HG02885 (cell line): Measurements from ENCODE around the gene USP30.
A peak's percentile ranks its signal among the peaks of the same experiment; 100 is the strongest.

ENCODE experiments used
- ATAC-seq: cut with Tn5 transposase; IDR thresholded peaks from one replicate; pipeline ENCODE4 v1.9.1; 2021; ENCODE audit warnings: mild to moderate bottlenecking; ENCODE audit not compliant: unreplicated experiment, poor library complexity

The USP30 gene

DNA sequence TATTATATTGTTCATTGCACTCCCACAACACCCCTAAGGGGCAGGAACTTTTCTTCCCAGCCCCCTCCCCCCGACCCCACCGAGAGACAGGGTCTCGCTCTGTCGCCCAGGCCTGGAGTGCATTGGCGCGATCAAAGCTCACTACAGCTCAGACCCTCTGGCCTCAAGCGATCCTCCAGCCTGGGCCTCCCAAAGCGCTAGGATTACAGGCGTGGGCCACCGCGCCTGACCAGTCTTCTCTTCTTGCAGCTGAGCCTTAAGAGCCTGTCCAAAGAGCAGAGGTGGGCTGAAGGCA, 44.7 kb downstream of the USP30 start:
- no peak for ATAC-seq

DNA sequence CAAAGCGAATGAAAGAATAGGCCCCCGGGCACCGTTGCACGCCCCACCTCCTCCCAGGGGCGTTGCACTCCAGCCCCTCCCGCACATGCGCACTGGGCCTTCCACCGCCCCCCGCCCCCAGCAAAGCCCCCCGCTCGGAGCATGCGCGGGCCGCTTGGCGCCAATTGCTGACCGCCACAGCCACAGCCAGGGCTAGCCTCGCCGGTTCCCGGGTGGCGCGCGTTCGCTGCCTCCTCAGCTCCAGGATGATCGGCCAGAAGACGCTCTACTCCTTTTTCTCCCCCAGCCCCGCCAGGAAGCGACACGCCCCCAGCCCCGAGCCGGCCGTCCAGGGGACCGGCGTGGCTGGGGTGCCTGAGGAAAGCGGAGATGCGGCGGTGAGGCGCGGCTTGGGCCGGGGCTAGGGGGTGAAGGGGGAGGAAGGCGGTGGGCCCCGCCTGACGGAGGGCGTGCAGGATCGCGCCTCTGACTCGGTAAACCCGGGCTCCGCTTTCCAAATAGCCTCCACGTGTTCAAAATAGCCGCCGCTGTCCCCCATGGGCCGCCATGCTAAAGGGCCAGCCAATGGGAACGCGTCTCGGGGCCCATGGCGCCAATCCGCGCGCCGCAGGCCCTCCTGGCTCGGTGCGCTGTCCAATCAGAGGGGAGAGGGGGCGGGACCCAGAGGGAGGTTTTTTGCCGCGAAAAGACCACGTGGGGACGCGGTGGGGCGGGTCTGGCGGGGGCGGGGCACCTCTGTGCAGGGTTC, 45.2 kb downstream of the USP30 start, which contains the start of gene UNG:
TSS of gene UNG (plus strand) at position 163 of the 748 bp plus-strand sequence. CDS start at position 246, 83 bp downstream.
- peak; percentile 92 for ATAC-seq

DNA sequence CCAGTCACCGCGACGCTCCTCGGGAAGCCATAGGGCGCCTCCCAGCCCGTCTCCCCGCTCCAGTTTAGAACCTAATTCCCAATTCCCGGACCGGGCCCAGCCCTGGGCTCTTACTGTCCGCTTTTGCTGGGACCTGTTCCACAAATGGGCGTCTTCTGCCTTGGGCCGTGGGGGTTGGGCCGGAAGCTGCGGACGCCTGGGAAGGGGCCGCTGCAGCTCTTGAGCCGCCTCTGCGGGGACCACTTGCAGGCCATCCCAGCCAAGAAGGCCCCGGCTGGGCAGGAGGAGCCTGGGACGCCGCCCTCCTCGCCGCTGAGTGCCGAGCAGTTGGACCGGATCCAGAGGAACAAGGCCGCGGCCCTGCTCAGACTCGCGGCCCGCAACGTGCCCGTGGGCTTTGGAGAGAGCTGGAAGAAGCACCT, 45.8 kb downstream of the USP30 start:
- peak; percentile 23 for ATAC-seq

DNA sequence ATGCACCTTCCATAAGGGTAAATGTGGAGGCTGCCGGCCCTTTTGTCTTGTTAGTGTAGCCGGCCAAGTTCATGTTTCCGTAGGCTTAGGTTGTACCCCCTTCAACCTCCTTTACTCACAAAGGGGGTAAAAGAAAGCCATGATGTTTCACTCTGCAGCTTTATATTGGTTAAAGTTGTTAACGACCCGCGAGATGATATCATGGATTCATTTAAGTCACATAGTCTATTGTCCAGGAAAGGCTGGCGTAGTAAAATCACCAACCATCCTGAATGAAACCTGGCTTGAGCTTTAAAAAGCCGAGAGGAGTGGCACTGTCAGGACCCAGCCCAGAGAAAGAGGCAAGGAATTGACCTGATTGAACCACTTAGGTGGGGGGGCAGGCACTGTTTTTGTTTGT, 46.3 kb downstream of the USP30 start:
- no peak for ATAC-seq

DNA sequence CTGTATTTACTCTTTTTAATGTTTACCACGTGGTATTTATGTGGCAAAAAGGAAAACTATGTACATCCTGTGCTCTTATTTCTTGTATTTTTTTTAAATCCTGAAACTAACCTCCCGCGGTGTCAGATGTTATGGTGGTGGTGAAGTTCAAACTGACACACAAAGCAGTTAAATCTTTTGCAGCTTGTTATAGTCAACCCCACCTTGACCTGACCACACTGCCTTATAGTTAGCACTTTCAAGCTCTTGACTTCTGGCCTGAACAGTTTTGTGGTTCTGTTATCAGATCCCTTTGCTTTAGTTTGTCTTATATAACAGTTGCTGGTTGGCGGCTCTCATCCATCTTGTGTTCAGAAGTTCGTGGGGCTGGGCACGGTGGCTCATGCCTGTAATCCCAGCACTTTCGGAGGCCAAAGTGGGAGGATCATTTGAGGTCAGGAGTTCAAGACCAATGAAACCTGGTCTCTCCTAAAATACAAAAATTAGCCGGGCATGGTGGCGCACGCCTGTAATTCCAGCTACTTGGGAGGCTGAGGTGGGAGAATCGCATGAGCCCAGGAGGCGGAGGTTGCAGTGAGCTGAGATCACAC, 47.1 kb downstream of the USP30 start:
- ATAC-seq, result no peak

DNA sequence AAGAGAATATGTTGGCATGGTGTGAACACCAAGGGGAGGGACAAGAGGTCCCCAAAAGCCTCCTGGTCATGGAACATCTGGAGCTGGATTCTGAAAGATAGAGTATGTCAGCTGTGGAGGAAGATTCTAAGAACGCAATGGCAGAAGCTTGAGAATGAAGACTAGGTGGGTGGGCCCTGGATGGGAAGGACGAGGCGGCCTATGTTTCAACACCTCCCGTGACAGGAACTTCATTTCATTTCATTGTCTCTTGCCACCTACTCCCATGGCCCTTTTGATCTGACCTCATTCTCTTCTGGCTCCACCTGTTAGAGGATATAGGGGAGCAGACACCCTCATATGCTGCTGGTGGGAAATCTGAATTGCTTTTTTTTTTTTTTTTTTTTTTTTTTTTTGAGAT, 48.4 kb downstream of the USP30 start:
- no peak for ATAC-seq

DNA sequence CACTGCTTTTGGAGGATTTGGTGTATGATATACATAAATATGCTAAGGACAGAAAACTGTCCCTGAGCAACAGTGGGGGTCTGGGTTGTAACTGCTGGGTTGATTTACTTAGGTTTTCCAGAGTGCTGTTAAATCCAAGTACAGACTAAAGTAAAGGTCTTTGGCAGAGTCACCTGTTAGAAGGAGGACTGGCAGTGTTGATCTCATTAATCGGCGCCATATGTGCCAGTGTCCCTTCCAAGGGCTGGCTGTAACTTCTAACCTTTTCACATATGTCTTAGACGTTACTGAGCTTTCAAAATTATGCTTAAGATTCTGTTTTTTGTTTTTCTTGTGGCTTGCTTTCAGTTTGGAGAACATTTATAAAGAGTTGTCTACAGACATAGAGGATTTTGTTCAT, 50.1 kb downstream of the USP30 start:
- ATAC-seq, result no peak

DNA sequence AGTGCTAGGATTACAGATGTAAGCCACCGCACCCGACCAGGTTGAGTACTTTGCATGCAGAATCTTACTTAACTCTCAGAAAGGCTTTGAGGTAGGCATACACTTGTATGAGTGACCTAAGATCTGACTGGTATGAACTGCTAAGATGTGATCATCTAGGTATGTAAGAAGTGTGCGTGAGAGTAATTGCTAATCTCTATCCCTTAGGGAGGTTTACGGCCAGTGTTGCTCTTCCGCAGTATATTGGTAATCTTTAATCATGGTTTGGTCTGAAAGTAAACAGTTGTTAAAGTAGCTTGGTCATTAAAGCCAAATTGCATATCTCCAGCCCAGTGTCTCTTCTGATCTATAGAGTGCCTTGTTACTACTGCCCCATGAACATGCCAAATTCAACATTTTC, 52.8 kb downstream of the USP30 start:
- no peak for ATAC-seq

DNA sequence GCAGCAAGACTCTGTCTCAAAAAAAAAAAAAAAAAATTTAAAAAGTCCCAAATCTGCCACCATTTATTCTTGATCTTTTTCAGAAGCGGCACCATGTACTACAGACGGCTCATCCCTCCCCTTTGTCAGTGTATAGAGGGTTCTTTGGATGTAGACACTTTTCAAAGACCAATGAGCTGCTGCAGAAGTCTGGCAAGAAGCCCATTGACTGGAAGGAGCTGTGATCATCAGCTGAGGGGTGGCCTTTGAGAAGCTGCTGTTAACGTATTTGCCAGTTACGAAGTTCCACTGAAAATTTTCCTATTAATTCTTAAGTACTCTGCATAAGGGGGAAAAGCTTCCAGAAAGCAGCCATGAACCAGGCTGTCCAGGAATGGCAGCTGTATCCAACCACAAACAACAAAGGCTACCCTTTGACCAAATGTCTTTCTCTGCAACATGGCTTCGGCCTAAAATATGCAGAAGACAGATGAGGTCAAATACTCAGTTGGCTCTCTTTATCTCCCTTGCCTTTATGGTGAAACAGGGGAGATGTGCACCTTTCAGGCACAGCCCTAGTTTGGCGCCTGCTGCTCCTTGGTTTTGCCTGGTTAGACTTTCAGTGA, 57.5 kb downstream of the USP30 start:
- no peak for ATAC-seq

DNA sequence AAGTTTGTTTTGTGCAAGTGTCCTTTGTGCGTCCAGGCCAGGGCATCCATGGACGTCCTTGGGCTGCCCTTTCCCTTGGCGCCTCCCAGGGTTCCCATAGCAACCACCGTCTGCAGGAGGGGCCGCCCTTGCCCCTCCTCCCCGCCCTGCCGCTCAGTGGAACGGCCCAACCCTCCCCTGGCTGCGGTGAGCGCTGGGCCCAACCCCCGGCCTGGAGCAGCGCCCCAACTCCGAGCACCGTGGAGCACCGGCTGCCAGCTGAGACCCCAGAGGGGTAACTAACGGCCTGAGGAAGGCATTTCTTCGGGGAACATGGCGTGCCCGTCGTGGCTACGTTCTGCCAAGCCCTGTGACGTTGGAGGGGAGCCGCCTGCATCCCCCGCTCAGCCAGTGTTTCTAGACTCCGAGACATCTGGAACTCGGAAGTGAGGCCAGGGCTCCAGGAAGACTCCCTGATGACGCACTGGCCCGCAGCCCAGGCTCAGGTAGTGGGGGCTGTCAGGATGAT, 58.7 kb downstream of the USP30 start:
- ATAC-seq, result no peak

DNA sequence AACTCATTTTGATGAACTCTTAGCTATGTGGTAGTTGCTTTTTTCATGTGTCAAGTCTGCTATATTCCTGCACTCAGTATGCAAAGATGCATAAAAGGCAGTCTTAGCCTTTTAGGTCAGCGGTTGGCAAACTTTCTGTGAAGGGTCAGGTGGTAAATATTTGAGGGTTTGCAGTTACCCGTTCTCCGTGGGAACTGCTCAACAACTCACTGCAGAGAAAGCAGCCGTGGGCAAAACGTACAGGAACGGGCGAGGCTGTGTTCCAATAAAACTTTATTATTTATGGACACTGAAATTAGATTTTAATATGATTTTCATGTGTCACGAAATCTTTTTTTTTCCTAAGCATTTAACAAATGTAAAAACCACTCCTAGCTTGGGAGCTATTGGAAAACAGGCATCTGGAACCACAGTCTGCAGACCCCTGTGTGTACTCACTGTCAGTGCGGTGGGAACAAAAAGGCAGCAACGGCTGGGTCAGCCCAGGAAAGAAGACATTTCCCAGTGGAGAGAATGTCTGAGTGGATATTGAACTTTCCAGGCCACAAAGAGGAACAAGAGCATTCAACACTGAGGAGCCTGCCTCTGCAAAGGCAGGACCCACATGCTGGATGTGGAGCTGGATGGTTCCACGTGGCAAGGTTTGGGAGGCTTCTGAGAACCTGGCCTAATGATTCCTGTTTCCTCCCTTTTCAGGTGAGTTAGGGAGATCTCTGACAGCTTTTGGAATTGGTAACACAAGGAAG, 60.5 kb downstream of the USP30 start:
- ATAC-seq, result no peak

DNA sequence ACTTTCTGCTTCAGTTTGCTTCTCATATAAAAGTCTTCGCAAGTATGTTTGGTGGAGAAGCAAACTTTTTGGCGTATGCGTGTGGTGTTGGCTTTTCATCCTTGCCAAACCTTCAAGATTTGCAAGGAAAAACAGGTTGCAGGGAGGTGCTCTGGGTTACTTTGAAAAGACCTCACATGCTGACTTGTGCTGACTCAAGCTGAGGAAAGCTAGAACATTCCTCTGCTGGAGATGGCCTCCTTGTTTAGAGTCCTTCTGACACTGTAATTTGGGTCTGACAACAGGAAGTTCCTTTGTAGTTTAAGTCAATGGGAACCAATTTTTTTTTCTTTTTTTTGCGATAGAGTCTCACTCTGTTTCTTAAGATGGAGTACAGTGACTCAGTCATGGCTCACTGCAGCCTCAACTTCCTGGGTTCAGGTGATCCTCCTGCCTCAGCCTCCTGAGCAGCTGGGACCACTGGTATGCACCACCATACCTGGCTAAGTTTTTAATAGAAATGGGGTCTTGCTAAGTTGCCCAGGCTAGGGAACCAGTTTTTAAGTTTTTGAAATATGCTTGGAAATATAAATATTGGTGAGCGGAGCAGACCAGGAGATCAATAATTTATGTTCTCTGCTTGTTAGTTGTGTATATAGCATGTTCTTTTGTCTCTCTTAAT, 61.4 kb downstream of the USP30 start:
- ATAC-seq, result no peak

DNA sequence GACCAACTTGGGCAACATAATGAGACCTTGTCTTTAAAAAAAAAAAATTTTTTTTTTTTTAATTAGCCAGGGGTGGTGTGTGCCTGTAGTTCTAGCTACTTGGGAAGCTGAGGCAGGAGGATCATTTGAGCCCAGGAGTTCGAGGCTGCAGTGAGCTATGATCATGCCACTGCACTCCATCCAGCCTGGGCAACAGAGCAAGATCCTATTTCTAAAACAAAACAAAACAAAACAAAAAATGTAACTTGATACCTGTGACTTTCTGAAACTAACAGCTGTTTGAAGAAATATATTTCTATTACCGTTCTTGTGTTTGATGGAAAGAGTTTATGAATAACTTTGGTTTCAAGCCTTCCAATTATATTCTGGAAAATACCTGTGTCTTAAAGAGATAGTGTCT, 62.3 kb downstream of the USP30 start:
- no peak for ATAC-seq

DNA sequence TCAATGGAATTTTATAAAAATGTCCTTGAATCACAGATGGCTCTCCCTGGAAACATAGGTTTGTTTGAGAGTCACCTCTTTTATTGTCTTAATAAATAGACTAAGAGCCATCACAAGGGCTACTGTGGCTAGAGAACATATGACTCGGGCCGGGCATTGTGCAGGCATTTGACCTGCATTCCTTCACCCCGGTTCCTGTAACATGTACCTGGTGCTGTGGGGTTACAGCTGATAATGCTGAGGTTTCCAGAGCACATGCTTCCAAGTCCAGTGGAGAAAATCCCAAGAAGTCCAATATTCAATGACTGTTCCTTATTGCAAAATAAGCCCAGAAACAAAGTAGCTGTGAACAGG, 63.0 kb downstream of the USP30 start:
- ATAC-seq, result no peak

DNA sequence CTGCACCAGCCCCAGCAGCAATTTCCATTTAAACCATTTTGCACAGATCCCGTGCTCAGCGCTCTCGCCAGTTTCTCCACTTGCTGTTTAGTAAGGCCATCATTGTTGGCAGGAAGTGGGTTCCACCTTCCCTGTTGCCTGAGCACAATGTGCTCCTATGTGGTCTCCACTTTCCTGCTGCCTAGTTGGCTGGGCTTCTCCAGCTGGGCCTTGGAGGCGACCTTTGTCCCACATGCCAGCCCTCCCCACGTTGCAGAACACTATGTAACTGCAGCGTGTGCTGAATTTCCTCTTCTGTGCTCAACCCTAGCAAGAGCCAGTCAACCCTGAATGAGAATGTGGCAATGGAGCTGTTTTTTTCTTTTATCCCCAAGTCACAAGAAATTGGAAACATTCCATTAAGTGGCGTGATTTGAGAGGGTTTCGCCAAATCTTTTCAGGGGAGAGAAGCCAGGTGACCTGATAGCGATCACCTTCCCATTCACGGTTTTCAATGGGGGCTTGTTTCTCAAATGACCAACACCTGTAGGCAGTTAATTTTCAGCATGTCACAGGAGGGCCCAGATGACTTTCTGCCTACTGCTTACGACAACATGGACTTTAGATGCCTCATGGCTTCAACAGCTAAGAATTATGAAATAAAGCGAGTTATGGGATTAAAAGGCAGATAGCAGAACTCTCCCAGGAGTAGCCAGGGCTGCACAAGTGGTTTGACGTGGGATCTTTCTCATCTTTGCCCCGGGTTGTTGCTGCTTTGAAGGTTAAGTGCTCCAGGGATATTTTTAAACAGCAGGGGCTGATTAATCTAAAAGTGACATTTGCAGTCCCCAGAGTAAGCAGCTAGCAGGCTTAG, 63.6 kb downstream of the USP30 start, which contains the start of gene ACACB:
TSS of gene ACACB (plus strand) at position 830 of the 853 bp plus-strand sequence. CDS start 22,819 bp downstream, outside the sequence.
- no peak for ATAC-seq

DNA sequence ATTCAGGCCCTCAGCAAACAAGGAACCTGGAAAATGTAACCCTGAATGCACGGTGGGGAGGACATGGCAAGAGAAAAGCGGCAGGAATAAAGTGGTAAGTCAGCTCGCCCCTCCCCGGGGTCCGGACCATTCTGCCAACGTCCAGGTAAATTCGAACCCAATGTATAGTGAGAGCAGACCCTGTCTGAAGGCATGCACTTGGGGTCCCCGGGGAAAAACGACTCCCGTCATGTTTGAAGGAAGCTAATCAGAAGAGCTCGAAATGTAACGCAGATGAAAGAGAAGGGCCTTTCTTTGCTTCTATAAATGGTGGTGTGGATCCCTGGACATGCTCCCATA, 64.2 kb downstream of the USP30 start:
- ATAC-seq, result no peak

DNA sequence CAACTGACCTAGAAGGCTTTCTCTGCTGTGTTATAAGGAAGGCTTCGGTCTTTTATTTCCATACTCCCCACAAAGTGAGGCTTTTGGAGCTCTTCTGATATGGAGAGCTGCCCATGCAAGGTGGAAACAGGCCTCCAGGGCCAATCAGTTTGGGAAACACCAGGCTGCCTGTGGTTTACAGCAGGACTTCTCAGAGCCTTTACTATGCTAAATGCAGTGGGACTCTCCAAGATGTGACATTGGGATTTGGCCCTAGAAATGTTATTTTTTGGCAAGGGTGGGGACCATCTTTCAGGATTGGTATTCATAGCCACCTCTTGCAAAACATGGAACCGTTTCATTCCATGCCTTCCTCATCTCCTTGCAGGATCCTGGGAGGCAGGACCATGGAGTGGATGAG, 67.7 kb downstream of the USP30 start:
- no peak for ATAC-seq

DNA sequence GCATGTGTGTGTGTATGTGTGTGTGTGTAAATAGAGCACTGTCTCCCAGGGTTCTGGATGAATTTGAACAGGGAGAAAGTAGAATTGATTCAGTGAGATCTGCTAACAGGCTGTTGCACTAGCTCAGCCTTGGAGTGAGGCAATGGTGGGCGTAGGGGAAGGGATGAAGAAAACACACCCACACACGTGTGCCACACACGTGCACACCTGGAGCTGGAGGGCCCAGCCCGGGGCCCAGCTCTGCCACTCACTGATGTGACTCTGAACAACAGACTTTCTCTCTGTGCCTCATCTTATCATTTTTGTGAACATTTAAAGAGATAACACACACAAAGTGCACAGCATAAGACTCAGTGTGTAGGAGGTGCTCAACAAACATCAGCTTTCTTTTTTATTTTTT, 68.2 kb downstream of the USP30 start:
- no peak for ATAC-seq

DNA sequence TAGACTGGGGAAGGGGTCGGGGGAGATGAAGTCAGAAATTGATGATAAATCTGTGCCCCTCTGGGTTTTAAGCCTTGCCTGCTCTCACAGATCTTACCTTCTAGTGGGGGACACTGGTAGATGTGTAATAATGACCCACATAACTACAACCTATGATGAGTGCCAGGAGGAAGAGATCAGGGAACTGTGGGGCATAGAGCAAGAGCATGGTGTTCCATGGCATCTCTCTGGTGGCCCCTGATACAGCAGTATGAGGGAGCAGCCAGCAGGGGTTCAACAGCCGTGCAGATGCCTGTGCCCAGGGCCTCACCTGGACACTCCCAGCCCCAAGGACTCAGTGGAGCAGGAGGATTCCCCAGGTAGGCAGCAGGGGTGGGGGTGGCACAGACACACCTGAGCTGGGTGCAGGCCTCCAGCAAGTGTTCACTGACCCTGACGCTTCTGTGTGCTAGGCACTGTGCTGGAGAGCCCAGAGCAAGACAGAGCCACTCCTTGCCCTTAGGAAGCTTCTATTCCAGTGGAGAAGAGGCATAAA, 69.0 kb downstream of the USP30 start:
- ATAC-seq, result no peak
